Left ventricle myocardium superior (tissue), 1 donor: Measurements from ENCODE around the gene RPL18. TPM values are rescaled to one million over a fixed set of nuclear protein-coding genes. Genes with fewer than 3 reads are reported as not detected.

Experiments used
- ATAC-seq: fragments of 200-7000 bp; cut with Tn5 transposase; one replicate; pipeline ENCODE4 v1.9.1; 2020; ENCODE audit warnings: mild to moderate bottlenecking, moderate library complexity
- DNase-seq: peaks from one replicate; pipeline ENCODE4 v3.0.0-alpha.2; 2020
- intact Hi-C: fragments of 100-400 bp; cut with micrococcal nuclease; formaldehyde crosslinking; loops from one replicate; pipeline ENCODE4 v1.11.0; 2022
- total RNA-seq: library from RNA; stranded (reverse); fragmentation: NEBNext Ultra II Directional; extraction: Animal tissue kit (Norgen Biotek cat#: 25700); gene quantifications from one replicate; pipeline ENCODE4 v1.2.1, GENCODE V29; 2021
- donor health status: DM: no; HTN: yes; CAD: no; lungs with severe emphysema.

Gene RPL18
- total RNA-seq, 1 donor from 2014 or later, result 554 TPM

DNA sequence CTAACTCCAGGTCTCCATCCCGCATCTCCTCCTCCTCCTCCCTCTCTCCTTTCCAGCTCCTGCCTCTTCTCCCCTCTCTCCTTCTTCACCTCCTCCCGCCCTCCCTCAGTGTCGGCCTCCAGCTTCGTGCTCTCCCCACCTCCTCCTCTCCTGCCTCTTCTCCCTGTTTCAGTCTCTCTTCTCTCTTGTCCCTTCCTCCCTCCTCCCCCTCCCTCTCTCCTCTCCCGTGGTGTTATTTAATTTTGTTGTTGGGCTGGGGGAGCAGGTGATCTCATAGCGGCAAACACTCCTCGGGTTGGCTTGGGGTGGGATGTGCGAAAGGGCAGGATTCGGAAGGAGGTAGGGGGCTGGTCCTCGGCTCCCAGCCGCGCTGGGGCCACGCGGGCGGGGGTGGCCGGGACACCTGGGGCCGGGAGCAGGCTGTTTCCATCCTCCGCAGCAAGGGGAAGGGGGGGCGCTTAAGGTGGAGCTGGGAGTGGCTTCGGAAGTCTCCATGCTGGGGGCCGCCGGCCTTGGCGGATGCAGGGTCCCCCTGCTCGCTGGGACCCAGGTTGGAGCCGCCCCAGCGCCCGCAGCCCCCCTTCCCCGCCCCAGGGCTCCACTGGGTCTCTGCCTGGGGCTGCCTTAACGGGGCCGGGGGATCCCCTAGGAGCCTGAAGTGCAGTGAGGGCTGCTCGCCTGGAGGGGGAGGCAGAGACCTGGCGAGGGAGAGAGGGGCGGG, 27.2 kb upstream of the RPL18 start, which contains the start of gene CA11:
Gene CA11, minus strand, starts transcription at position 187 of the 721 bp plus-strand sequence. CDS start 555 bp downstream, outside the sequence.
- ATAC-seq (peak; percentile 91), DNase-seq (peak; percentile 90)
- intact Hi-C loops, result no loop called here

DNA sequence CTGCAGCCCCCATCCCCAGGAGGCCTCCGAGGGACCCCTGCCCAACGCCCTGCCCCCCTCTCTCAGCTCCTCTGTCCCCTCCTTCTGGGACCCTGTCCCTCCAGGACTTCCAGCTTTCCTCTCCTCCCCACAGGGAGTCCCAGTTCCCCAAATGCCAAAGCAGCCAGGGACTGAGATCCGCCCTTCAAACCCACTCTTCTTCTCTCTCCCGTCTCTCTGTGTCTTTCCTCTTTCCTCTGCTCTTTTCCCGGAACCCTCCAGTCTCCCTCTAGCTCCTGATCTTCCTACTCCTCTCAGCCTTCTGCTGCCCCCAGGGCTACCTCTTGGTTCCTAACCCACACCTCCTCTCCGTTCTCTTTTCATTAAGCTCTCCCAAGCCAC, 26.6 kb upstream of the RPL18 start:
- intact Hi-C loops, result no loop called here
- ATAC-seq, result peak; percentile 17

GRCh38 chr19:48644839-48645619, 26.1 kb upstream of the RPL18 start:
- intact Hi-C loops, result no loop called here
- ATAC-seq, result peak; percentile 73
- DNase-seq, result peak; percentile 77

More for the DNA sequence above, 26.6 kb upstream of the RPL18 start:
- DNase-seq, result no peak

GRCh38 chr19:48644355-48644754, 25.4 kb upstream of the RPL18 start:
- DNase-seq, result no peak
- no peak for ATAC-seq
- intact Hi-C loops, result no loop called here

DNA sequence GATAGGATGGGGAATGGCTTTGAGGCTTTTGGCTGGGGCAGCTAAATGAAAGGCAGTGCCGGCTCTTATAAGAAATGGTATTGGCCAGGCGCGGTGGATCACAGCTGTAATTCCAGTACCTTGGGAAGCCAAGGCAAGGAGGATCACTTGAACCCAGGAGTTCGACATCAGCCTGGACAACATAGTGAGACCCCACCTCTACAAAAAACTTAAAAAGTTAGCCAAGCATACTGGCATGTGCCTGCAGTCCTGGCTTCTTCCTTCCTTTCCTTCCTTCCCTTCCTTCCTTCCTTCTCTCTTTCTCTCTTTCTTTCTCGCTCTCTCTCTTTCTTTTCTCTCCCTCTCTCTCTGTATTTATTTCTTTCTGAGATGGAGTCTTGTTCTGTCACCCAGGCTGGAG, 23.9 kb upstream of the RPL18 start:
- DNase-seq (no peak), ATAC-seq (no peak)
- intact Hi-C loops, result no loop called here

- intact Hi-C loops, result no loop called here
- DNase-seq (no peak), ATAC-seq (no peak)
Measured at GRCh38 chr19:48641850-48642249, 22.9 kb upstream of the RPL18 start.

- intact Hi-C loops, result no loop called here
- peak; percentile 33 for DNase-seq
- ATAC-seq, result no peak
Measured at GRCh38 chr19:48639483-48640375, 20.8 kb upstream of the RPL18 start.

- intact Hi-C loops, result no loop called here
- ATAC-seq (no peak), DNase-seq (peak; percentile 40)
Measured at GRCh38 chr19:48638831-48639381, 19.9 kb upstream of the RPL18 start.

DNA sequence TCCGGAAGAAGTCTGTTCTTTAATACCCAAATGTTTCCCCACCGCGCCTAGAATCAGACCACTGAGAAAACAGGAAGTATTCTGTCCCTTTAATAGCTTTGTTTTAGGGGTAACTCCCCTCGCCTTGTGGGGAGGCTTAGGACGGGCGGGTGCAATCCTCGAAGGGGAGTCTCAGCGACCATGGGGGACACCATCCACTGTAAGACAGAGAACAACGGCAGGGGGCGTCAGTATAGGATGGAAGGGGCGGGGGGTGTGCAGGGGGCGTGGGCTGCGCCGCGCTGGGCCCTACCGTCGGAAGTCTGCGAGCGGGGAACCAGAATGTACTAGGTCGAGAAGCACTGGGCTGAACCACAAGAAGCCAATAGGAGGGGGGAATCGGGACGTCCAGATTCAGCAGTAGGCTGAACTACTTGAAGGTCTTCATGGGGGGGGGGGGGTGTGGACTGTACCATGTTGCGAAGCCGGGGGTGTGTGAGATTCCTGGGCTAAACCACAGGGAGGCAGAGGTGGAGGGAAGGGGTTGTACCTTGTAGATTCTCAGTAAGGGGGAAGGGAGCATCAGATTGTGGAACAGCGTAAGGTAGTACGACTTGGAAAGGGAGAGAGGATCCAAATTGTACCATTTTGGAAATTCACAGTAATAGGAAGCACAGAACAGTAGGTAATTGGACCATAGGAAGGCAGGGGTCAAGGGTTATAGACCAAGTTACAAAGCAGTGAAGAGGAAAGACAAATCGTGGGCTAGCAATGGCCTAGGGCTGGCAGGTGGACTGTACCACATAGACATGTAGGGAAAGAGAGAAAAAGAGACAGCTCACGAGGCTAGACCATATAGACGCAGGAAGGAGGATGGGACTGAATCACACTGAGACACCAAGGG, 19.2 kb upstream of the RPL18 start:
- DNase-seq (peak; percentile 83), ATAC-seq (peak; percentile 35)
- intact Hi-C loops, result no loop called here

DNA sequence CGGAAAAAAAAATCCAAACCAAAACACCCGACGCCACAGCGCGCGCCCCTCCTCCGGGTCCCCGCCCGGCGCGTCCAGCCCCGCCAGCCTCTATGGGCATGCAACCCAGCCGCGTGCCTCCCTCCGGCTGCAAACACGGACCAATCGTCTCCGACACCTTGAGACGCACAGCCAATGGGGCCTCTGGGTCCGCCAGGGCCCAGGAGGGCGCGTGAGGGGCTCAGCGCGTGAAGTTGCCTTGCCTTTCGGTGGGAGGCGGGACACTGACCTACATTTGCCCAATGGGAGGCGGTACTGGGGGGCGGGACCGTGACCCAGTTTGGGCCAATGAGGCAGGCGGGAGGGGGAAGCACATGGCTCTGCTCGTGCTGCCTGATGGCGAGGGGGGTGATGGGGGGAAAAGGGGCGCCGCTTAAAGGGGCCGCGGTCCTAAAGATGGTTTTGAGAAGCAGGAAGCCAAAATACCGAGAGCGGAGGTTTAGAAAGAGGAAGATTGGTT, 18.5 kb upstream of the RPL18 start:
- ATAC-seq, result peak; percentile 77
- DNase-seq, result peak; percentile 99
- intact Hi-C loops, result no loop called here

GRCh38 chr19:48636859-48637448, 18.0 kb upstream of the RPL18 start, which contains the start of gene DBP:
TSS of gene DBP (minus strand) at chr19:48637379. CDS start at chr19:48636994, 385 bp downstream.
- DNase-seq, result peak; percentile 78
- intact Hi-C loops, result no loop called here
- peak; percentile 10 for ATAC-seq

- intact Hi-C loops, result no loop called here
- DNase-seq, result peak; percentile 69
Measured at GRCh38 chr19:48635966-48636858, 17.2 kb upstream of the RPL18 start.

DNA sequence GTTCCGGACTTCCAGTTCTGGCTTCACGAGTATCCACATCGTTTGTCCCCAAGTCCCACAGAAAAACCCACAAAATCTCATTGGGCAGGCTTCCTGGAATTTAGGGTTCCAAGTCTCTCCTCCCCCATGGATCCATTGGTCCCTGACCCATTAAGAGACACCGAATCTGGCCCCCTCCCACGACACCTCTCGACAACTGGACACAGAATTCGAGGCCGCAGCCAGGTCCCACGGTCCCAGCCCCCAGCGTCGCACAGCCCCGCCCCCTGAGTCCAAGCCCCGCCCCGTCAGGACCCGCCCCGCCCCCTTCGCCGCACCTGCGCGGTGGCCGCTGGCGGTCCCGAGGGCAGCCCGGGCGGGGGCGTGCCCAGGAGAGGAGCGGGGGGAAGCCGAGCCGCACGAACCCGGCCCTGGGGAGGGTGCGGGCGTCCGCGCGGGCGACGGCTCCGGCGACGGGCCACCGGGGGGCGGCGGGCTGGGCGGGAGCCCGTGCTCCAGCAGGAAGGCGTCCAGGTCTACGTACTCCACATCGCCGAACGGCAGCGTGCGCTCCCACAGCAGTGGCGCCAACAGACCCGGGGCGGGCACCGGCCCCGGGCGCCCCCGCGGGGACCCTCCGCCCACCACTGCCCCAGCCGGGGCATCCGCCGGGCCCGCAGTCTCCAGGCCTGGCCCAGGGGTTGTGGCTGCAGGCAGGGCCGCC, 16.4 kb upstream of the RPL18 start:
- intact Hi-C loops, result no loop called here
- ATAC-seq (peak; percentile 54), DNase-seq (peak; percentile 85)

More at GRCh38 chr19:48635966-48636858, 17.2 kb upstream of the RPL18 start:
- peak; percentile 0 for ATAC-seq

DNA sequence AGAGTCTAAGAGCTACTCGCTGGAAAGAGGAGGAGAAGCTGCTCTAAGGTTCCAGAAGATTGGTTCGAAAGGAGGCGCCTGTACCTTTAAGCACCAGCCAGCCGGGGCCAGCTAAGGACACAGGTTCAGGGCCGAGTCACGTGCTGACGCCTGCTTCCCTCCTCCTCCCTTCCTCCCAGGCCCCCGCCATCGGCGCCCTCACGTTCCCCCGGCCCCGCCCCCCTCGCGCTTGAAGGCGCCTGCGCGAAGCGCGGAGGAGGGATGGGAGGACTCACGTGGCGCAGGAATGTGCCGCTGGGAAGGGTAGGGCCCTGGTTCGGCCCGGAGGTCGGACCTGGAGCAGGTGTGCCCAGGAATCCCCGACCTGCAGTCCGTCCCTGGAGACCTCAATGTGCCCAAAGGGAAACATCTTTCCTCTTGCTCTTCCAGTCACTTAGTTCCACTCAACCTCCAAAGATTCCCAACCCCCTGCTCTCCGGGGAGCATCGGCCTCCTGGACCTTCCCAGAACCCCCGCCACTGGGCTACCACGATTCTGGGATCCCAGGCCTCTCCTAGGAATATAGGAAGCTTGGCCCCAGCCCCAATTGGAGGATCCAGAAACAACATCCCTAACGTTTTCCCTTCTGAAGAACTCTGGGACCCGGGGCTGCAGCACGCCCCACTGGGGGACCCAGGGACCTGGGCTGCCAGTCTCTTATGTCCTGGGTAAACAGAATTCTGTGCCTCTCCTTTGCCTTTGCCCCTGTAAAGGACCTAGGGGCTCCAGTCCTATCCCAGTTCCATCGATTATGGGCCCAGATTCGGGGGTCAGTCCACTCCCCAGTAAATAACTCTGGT, 15.7 kb upstream of the RPL18 start:
- intact Hi-C loops, result no loop called here

GRCh38 chr19:48634036-48634342, 15.0 kb upstream of the RPL18 start:
- no peak for ATAC-seq
- intact Hi-C loops, result no loop called here
- DNase-seq, result no peak

More for the DNA sequence above, 15.7 kb upstream of the RPL18 start:
- ATAC-seq (peak; percentile 53), DNase-seq (peak; percentile 98)
